GM18907 (cell line): ENCODE results near the gene CKLF.
"Not testable (repeated sequence)": the region's sequence is repeated elsewhere in the genome, so short reads cannot be mapped to it uniquely, and the experiment has no call there.

Source experiments
- ATAC-seq: cut with Tn5 transposase; IDR thresholded peaks from one replicate; pipeline ENCODE4 v1.9.1; 2021; ENCODE audit warnings: mild to moderate bottlenecking, moderate library complexity; ENCODE audit not compliant: unreplicated experiment

Gene CKLF

DNA sequence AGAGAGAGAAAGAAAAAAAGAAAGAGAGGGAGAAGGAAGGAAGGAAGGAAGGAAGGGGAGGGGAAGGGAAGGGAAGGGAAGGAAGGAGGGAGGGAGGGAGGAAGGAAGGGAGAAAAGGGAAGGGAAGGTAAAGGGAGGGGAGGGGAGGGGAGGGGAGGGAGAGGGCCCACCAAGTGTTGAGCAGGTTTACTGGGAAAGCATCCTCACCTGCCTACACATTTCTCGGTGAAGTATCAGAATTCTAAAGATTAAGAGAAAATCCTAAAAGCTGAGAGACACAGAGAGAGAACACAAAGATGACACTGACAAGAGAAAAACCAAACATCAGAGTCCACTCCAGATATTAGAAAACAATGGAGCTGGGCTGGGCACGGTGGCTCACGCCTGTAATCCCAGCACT, 39.9 kb downstream of the CKLF start:
- no peak for ATAC-seq

- no peak for ATAC-seq
Measured at GRCh38 chr16:66592814-66593213, 40.4 kb downstream of the CKLF start.

GRCh38 chr16:66594739-66595138, 42.4 kb downstream of the CKLF start:
- ATAC-seq: no peak

DNA sequence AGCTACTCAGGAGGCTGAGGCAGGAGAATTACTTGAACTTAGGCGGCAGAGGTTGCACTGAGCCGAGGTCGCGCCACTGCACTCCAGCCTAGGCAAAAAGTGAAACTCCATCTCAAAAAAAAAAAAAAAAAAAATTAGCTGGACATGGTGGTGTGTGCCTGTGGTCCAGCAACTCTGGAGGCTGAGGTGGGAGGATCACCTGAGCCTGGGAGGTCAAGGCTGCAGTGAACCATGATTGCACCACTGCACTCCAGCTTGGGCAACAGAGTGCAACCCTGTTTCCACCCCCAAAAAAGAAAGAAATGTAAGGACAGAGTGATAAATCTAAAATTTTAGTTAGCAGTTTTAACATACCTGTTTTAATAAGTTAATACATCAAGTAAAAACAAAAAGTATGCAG, 44.2 kb downstream of the CKLF start:
- ATAC-seq: not testable (repeated sequence)

DNA sequence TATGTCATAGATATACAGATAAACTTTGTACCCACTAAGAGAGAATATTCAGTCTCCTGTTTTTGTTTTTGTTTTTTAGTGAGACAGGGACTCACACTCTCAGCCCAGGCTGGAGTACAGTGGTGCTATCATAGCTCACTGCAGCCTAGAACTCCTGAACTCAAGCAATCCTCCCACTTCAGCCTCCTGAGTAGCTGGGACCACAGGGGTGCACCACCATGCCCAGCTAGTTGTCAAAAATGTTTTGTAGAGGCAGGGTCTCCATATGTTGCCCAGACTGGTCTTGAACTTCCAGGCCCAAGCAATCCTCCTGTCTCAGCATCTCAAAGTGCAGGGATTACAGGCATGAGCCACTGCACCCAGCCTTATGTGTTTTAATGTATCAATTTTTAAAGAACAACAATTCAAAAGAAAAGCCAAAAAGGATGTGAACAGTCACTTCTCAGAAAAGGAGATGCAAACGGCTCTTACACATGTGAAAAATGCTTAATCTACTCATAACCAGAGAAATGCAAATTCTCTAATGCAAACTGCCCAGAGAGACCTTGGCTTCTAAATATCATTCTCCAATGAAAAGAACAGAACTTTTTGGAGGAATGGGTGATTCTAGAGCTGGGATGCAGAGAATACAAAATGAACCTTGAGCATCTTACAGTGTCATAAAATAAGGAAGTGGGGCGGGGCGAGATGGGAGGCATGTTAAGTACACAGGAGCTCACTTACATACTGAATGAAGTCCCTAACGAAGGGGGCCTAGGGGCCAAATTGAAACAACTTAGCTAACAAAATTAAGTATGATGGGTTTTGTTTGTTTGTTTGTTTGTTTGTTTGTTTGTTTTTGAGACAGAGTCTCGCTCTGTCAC, 44.8 kb downstream of the CKLF start:
- ATAC-seq: no peak

DNA sequence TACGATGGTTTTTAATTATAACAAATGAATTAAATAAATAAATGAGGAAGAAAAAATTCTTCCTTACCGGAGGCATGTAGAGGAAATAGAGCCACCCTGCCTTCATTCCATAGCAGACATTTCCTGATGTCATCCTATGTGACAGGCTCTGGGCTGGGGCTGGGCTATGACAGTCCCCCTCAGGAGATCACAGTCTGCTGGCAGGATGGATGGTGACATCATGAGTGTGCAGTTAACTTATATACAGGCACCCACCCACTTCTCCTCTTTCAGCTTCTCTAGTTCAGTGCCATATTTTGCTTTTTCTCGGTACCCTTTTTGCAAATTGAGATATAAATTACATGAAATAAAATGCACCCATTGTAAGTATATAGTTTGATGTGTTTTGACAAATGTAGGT, 45.7 kb downstream of the CKLF start:
- no peak for ATAC-seq

DNA sequence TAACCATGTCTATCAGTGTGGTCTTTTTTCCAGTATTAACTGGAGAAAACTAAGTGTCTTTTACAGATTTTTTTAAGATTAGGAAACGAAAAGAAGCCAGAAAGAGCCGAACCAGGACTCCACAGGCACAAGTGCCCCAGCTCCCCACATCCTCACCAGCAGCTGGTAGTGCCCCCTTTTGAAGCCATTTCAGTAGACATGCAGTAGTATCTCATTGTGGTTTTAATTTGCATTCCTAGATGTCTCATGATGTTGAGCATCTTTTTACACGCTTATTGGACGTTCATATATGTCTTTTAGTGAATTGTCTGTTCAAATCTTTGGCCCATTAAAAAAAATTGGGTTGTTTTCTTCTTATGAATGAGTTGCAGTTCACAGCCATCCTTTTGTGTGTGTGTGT, 47.4 kb downstream of the CKLF start:
- no peak for ATAC-seq

DNA sequence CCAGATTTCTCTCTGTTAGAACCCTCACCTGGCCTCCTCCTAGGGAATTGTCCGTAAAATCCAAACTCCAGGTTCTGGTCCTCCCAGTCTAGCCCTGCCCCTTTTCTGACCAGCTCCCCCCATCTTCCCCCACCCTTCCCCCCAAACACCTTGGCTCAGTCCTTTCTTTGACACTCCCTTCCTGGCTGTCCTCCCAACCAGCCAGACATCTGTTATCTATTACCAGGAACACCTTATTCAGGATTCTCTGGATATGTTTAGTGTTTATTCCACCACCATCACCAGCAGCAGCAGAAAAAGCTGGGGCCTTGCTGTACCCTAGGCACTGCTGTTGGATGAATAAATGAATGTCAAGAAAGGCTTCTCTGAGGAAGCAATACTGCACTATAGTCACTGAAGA, 48.1 kb downstream of the CKLF start:
- no peak for ATAC-seq

- ATAC-seq: no peak
Measured at GRCh38 chr16:66601471-66601870, 49.1 kb downstream of the CKLF start.

DNA sequence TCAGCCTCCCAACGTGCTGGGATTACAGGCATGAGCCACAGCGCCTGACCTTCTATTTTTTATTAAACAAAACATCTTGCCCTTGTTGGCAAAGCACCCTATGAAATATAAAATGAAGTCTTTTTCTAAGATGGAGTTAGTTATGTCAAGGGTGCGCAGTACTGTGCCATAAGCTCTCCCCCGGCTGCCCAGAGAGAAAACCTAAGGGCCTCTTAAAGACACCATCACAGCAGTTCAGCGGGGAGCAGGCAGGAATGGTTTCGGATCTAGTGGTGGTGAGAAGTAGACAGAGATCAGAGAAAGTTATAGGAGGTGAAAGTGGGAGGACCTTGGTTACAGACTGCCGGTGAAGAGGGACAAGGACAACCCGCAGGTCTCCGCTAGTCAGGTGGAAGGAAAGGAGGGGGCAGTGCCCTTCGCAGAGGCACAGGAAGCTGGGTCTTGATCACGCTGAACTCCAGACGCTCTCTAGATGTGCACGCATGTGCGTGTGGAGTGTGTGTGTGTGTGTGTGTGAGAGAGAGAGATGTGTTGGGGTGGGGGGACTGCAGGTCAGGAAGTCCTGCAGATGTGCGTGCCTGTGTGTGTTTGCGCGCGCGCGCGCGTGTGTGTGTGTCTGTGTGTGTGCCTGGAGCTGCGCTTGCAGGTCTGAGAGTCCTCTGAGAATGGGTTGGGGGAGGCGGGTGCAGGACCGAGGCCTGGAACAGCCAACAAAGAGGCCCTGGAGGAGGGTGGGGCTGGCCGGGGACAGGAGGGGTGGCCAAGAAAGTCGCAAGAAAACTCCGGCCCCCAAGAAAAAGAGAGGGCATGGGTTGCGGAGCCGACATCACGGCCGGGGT, 51.4 kb downstream of the CKLF start:
- ATAC-seq: no peak

GRCh38 chr16:66604376-66605176, 52.2 kb downstream of the CKLF start, which contains the start of gene CMTM3:
TSS of gene CMTM3 (plus strand) at chr16:66604704. CDS start at chr16:66604806, 102 bp downstream.
- peak; percentile 44 for ATAC-seq

- peak; percentile 3 for ATAC-seq
Measured at GRCh38 chr16:66605177-66605978, 53.0 kb downstream of the CKLF start.

GRCh38 chr16:66605979-66606751, 53.8 kb downstream of the CKLF start:
- peak; percentile 65 for ATAC-seq

GRCh38 chr16:66608241-66609138, 56.1 kb downstream of the CKLF start:
- ATAC-seq: peak; percentile 36

DNA sequence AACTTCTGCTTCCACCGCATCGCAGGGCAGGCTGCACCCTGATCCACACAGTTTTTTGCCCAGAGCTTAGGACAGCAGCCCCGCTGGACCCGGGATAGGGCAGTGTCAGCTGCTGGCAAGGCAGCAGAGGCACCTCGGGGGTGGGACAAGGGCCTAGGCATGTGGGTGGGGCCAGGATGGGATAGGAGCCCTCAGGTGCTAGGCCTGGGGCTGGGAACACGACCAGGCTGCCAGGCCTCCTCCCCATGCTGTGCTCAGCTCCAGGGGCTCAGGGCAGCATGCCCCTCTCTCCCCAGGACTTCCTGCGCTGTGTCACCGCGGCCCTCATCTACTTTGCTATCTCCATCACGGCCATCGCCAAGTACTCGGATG, 56.7 kb downstream of the CKLF start:
- ATAC-seq: no peak

DNA sequence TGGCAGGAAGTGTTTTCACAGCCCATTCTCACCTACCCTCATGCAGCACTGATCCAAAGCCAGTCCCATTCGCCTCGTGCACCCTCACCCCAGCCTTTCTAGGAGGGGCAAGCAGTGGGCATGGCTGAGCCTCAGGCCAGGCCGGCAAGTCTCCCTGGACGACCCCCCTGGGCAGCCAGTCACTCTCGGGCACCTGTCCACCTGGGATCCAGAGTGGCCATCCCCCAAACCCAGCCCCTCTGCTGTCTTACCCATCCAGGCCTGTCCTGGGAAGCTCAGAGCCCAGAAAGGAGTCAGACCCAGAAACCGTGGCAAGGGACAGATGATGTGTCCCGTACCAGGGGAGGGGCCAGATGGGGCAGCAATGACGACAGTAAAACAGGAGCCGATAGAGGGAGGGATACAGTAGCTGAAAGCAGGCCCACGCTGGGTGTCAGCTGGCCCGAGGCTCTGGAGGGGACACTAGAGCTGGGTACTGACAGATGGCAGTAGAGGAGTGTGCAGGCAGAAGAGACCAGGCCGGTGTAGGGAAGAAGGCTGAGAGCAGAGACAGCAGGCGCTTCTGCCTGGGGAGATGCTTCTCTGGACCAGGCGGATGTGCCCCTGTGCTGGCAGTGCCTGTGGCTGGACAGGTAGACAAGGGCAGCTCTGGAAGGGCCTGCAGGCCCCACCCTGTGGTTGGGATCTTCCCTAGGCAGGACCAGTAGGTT, 57.9 kb downstream of the CKLF start:
- ATAC-seq: no peak

DNA sequence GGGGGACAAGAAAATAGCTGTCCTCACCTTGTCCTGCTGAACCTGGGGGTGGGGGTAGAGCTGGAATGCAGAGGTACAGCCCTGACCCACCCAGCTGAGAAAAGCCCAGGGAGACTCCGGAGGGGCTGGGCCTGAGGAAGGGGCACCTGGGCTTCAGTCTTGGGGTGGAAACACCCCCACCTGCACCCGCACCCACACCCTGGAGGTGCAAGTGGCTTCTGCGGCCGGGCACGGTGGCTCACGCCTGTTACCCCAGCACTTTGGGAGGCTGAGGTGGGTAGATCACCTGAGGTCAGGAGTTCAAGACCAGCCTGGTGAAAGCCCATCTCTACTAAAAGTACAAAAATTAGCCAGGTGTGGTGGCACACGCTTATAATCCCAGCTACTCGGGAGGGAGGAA, 59.5 kb downstream of the CKLF start:
- not testable (repeated sequence) for ATAC-seq

DNA sequence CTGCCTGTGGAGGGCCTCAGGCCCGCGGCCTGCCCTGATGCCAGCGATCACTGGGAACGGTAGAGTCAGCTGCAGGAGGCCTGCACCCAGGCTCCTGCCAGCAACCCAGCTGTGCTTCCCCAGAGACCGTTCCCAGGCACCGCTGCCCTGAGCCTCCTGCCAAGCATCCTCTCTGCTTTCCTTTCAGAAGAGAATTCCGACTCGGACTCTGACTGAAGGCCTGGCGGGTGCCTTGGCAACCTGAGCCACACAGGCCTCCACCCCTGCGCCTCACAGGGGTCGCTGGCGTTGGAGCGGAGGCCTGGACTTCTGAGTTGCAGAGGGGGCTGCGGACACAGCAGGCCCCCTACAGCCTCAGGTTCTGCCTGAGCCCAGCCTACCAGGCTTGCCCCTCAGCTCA, 60.0 kb downstream of the CKLF start:
- no peak for ATAC-seq
